Astrocyte (in vitro differentiated cells and primary cell): ENCODE measurements around the gene CLEC14A. TPM values are rescaled to one million over a fixed set of nuclear protein-coding genes. Genes with fewer than 3 reads are reported as not detected.

ENCODE experiments used
- DNase-seq: peaks from one replicate; pipeline ENCODE4 v3.0.0-alpha.2; 2010; ENCODE audit warnings: low read depth
- FAIRE-seq: peaks from 2 replicates; lab custom pipeline; 2011; peaks lifted over from hg19 to GRCh38; lab: Jason Lieb, UNC
- H2AFZ ChIP-seq: 2 replicates; pipeline ENCODE4 v1.6.0; 2012; ENCODE audit warnings: low read depth, low read length, inconsistent platforms
- H3K27ac ChIP-seq: 2 replicates; pipeline ENCODE4 v1.5.1; 2011; ENCODE audit warnings: low read depth, low read length, inconsistent platforms
- H3K27me3 ChIP-seq: 2 replicates; pipeline ENCODE4 v1.6.0; 2011; ENCODE audit warnings: low read length, inconsistent platforms; ENCODE audit not compliant: insufficient read depth
- H3K36me3 ChIP-seq: 2 replicates; pipeline ENCODE4 v1.5.1; 2011; ENCODE audit warnings: low read length, inconsistent platforms; ENCODE audit not compliant: insufficient read depth
- H3K4me1 ChIP-seq: 2 replicates; pipeline ENCODE4 v1.5.1; 2011; ENCODE audit warnings: low read length, inconsistent platforms; ENCODE audit not compliant: insufficient read depth
- H3K4me2 ChIP-seq: 2 replicates; pipeline ENCODE4 v1.6.0; 2012; ENCODE audit warnings: low read length, inconsistent platforms
- H3K4me3 ChIP-seq: 2 replicates; pipeline ENCODE4 v1.5.1; 2011; ENCODE audit warnings: low read depth, mild to moderate bottlenecking, low read length, inconsistent platforms; ENCODE audit not compliant: insufficient read depth
- H3K79me2 ChIP-seq: 2 replicates; pipeline ENCODE4 v1.6.0; 2012; ENCODE audit warnings: mild to moderate bottlenecking, low read length, inconsistent platforms; ENCODE audit not compliant: insufficient read depth
- H3K9ac ChIP-seq: 2 replicates; pipeline ENCODE4 v1.6.0; 2012; ENCODE audit warnings: mild to moderate bottlenecking, low read length, inconsistent platforms
- H3K9me3 ChIP-seq: 2 replicates; pipeline ENCODE4 v1.5.1; 2012; ENCODE audit warnings: low read depth, mild to moderate bottlenecking, low read length, inconsistent platforms; ENCODE audit not compliant: insufficient read depth
- H4K20me1 ChIP-seq: 2 replicates; pipeline ENCODE4 v1.6.0; 2012; ENCODE audit warnings: low read length, inconsistent platforms; ENCODE audit not compliant: insufficient read depth
- H3K27ac Mint-ChIP-seq: one replicate; pipeline ENCODE4 v1.8.0; 2021; ENCODE audit warnings: mild to moderate bottlenecking, mixed read lengths; ENCODE audit not compliant: unreplicated experiment
- H3K27me3 Mint-ChIP-seq: one replicate; pipeline ENCODE4 v1.8.0; 2021; ENCODE audit warnings: low read depth, mixed read lengths; ENCODE audit not compliant: unreplicated experiment
- H3K36me3 Mint-ChIP-seq: one replicate; pipeline ENCODE4 v1.8.0; 2021; ENCODE audit warnings: low read depth, mixed read lengths; ENCODE audit not compliant: unreplicated experiment
- H3K4me1 Mint-ChIP-seq: one replicate; pipeline ENCODE4 v1.8.0; 2021; ENCODE audit warnings: low read depth, mixed read lengths; ENCODE audit not compliant: unreplicated experiment
- H3K4me3 Mint-ChIP-seq: one replicate; pipeline ENCODE4 v1.8.0; 2021; ENCODE audit warnings: mild to moderate bottlenecking, moderate library complexity, mixed read lengths; ENCODE audit not compliant: unreplicated experiment
- H3K9me3 Mint-ChIP-seq: one replicate; pipeline ENCODE4 v1.8.0; 2021; ENCODE audit warnings: mild to moderate bottlenecking, mixed read lengths; ENCODE audit not compliant: unreplicated experiment
- CTCF ChIP-seq: IDR thresholded peaks from 2 replicates; pipeline ENCODE4 v1.5.1; 2011; ENCODE audit warnings: low read depth, mild to moderate bottlenecking, inconsistent platforms, low read length, moderate library complexity; ENCODE audit not compliant: insufficient read depth
- EZH2 ChIP-seq: IDR thresholded peaks from 2 replicates; pipeline ENCODE4 v1.6.1; 2012; ENCODE audit warnings: mild to moderate bottlenecking, low read length, inconsistent platforms; ENCODE audit not compliant: insufficient read depth
- total RNA-seq: library from RNA; stranded (reverse); gene quantifications from 2 replicates; pipeline ENCODE4 v1.2.1, GENCODE V29; 2021

Gene CLEC14A
- total RNA-seq, 1 donor from 2014 or later, result not detected

DNA sequence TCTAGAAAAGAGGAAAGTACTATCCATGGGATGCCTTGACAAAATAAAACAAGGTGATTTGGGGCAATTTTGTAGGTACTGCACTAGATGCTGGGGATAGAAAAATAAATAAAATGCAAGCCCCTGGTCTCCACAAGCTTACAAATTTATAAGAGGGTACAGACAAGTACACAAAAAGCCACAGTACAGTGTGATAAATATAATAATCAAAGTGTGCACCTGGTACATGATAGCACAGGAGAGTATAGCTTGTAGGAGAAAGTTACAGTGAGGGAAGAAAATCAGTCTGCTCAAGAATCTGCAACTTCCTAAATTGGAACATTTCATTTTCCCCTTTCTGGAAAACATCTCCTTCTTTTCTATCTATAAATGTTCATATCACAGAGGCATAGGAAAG is 51.2 kb downstream of the CLEC14A start:
- no peaks in the 10 kb centered on the region for H3K4me1 Mint-ChIP-seq
- no peaks in the 10 kb centered on the region for H3K79me2 ChIP-seq
- H3K9ac ChIP-seq, result no peak overlapping the region
- no peak for TF ChIP-seq EZH2
- TF ChIP-seq CTCF, result no peak
- no peak overlapping the region for H3K4me3 Mint-ChIP-seq
- H3K27ac Mint-ChIP-seq, result no peak overlapping the region
- H3K27me3 Mint-ChIP-seq, result peaks cover 26% of the 10 kb centered on the region
- no peak for DNase-seq
- H3K4me3 ChIP-seq, result no peak overlapping the region
- peaks cover 3% of the 10 kb centered on the region for H3K36me3 Mint-ChIP-seq
- peaks cover 11% of the 10 kb centered on the region for H3K4me1 ChIP-seq
- H4K20me1 ChIP-seq, result no peaks in the 10 kb centered on the region
- no peak overlapping the region for H3K27ac ChIP-seq
- H2AFZ ChIP-seq, result no peak overlapping the region
- FAIRE-seq, result no peak
- no peak overlapping the region for H3K4me2 ChIP-seq
- peaks cover 3% of the 10 kb centered on the region for H3K9me3 ChIP-seq
- peaks cover 9% of the 10 kb centered on the region for H3K9me3 Mint-ChIP-seq
- H3K36me3 ChIP-seq, result no peaks in the 10 kb centered on the region
- H3K27me3 ChIP-seq, result peaks cover 24% of the 10 kb centered on the region

Other genes with a start within 250 kb of the CLEC14A start
- gene SSTR1, start 48.2 kb downstream of the CLEC14A start, total RNA-seq, result not detected in 2 replicates